Hippocampal formation (tissue), 2 donors: ENCODE data around the gene IRF2.
"Not testable (repeated sequence)": the region's sequence is repeated elsewhere in the genome, so short reads cannot be mapped to it uniquely, and the experiment has no call there.

Source experiments
- DNase-seq, 2 donors: peaks; one replicate each; lab custom pipeline; 2025; lab: John Stamatoyannopoulos, UW

Gene IRF2

DNA sequence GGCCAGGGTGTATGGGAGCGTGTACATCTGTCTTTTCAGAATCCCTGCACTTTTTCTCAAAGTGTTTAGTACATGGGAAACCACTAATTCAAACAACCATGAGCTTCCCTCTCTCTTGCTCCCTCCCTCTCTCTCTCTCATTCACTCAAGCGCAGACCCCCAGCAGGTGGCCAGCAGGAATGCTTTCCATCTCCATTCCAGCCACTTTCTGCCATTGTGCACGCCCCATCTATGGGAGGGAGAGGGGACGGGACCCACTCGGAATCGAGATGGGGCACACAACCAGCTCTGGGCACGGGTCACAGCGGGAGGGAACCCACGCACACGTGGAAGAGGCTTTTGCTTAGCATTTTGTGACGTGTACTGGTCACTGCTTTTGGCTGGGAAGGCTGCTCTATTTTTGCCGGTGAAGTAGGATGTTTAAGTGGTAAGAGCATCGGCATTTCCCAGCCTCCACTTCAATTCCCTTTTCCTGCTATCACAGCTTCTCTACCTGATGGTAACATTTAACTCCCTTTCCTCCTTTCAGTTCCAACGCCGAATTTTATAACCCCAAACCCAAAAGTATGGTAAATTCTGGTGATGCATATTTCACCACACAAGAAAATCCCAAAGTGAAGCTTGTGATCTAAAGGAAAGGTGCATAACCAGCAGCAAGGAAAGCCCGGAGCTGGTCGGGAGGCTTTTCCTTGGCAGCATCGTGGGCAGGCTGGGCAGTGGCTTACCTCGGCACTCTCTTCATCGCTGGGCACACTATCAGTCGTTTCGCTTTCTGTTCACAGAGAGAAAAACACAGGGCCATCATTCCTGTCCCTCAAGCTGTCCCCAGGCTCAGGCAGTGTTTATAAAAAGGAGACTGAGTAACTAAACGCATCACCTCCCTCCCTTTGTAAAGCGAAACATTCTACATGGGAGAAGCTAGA is 84.1 kb downstream of the IRF2 start:
- DNase-seq, result no peak

GRCh38 chr4:184388106-184388505 is 86.2 kb downstream of the IRF2 start:
- DNase-seq, result no peak

DNA sequence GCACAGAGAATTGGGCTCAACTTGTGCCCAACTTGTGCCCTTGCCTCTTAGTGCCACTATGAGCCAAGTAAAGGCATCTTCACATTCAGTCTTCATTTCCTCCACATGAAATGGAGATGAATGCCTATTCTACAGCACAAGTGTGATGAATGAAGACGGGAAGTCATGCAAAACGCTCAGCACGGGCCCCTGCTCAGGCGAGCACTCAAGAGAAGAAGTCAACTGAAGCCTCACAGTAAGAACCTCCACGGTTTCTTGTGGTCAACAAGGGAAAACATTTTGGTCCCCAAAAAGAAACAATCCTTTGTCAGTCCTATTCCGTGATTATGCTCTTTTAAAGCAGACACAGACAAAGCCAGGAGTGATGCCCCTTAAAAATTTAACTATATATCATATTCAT is 87.0 kb downstream of the IRF2 start:
- no peak for DNase-seq

DNA sequence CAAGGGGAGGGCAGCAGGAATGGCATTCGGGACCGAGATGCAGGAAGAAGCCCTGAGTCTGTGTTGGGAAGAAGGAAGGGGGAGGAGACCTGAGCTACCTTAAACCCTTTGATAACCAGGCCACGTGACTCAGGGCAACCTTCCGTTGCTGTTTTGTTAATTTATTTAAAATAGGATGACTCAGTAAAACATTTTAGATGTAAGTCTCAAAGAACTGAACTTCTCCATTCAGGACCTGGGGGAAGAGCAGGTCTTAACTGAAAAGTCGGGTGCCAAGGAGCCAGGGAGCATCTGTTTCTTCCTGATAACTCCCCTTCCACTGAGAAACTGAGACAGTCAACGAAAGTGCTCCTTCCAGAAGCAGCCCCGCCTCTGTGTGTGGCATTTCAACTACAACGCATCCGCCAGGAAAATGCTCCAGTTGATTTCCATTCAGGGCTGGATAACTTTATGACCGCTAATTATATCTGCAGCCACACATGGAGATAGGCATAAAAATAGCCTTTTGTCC is 88.0 kb downstream of the IRF2 start:
- no peak for DNase-seq

GRCh38 chr4:184385705-184386141 is 88.6 kb downstream of the IRF2 start:
- no peak for DNase-seq

GRCh38 chr4:184384810-184385557 is 89.4 kb downstream of the IRF2 start:
- no peak for DNase-seq

- DNase-seq, result peak in 1 of 2 donors; percentile 38
Observed at GRCh38 chr4:184384056-184384809, 90.1 kb downstream of the IRF2 start.

- no peak for DNase-seq
Observed at GRCh38 chr4:184383497-184384055, 90.8 kb downstream of the IRF2 start.

DNA sequence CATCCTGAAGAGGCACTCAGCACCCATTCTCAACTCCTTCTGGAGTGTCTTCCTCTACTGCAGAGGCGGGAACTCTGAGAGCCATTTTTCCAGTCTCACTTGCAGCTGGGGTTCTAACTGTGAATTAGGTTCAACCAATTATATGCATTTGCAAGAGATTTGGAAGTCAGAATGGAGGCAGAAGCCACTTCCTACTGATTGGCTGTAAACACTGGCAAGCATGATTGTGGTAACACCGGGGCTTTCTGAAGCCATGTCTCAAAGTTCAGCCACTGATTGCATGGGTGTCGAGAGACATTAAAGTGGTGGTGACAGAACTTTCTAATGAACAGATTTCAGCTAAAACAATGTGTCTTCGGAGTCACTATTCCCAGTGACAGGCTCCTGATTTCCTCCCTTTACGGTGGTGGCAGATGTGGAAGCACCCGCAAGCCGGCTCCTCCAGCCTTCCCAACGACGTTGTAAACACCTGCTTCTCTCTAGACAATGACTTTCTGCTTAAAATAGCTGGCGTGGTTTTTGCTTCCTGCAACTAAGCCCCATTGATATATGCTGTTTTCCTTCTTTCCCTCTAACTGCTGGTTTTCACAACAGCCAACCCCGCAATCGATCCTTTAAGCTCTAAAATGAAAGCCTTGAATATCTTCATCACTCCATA is 92.0 kb downstream of the IRF2 start:
- DNase-seq, result no peak

GRCh38 chr4:184380707-184381106 is 93.6 kb downstream of the IRF2 start:
- no peak for DNase-seq

- not testable (repeated sequence) for DNase-seq
Observed at GRCh38 chr4:184380214-184380613, 94.1 kb downstream of the IRF2 start.

- no peak for DNase-seq
Observed at GRCh38 chr4:184376923-184377322, 97.4 kb downstream of the IRF2 start.

- DNase-seq, result no peak
Observed at GRCh38 chr4:184376126-184376838, 98.1 kb downstream of the IRF2 start.

DNA sequence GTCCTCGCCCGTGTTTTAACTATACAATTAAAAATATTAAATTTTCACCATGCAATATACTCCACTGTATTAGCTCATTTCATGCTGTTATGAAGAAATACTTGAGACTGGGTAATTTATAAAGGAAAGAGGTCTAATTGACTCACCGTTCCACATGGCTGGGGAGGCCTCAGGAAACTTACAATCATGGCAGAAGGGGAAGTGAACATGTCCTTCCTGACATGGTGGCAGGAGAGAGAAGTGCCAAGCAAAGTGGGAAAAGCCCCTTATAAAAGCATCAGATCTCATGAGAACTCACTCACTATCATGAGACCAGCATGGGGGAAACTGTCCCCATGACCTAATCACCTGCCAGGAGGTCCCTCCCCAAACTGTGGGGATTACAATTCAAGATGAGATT is 98.7 kb downstream of the IRF2 start:
- DNase-seq, result not testable (repeated sequence)

- no peak for DNase-seq
Observed at GRCh38 chr4:184375027-184375426, 99.3 kb downstream of the IRF2 start.

- no peak for DNase-seq
Observed at GRCh38 chr4:184373886-184374405, 100.4 kb downstream of the IRF2 start.

- DNase-seq, result no peak
Observed at GRCh38 chr4:184371390-184371787, 103.0 kb downstream of the IRF2 start.

DNA sequence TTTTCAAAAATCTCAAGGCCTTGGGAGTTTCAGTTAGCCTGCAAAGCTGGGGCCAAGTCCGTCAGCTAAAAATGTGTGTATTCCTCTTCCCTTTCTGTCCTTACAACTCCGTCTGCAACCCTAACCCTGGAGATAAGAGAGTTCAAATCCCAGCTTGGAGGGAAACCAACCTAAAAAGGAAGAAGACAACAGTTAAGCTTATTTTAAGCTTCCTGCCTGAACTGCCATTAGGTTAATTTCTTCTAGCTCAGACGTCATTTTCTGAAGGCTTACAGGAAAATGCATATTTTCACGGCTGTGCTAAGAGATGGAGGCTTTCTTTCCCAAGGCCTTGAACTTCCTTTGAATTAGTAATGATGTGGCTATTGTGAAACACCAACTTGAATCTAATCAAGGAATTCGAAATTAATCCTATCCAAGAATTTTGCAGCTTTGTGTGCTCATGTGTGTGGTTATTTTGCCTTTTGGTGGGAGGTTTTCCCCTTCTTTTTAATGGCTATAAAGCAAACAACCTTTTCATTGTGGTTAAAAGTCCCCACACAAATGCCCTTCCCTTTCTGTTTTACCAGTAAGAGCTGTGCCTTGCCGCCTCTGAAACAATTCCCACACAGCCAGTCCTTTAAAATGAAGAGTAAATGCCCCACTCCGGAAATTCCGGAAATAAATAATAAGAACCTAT is 103.5 kb downstream of the IRF2 start:
- DNase-seq, result no peak

DNA sequence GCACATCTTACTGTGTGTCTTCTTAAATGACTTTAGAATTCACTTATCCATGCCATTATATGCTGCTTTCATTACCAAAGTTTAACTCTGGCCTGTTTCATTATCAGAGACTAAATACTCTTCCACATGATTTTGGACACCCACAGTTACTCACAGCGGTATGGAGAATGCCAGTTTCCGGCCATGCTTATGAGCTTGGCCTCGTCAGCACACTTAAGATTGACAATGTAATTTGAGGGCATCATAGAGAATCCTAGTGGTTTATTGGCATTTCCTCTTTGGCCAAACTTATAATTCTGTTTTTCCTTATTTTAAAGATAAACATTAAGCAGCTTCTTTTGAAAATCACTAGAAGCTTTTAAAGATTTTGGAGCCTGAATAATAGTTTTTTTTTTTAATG is 104.5 kb downstream of the IRF2 start:
- DNase-seq, result no peak

DNA sequence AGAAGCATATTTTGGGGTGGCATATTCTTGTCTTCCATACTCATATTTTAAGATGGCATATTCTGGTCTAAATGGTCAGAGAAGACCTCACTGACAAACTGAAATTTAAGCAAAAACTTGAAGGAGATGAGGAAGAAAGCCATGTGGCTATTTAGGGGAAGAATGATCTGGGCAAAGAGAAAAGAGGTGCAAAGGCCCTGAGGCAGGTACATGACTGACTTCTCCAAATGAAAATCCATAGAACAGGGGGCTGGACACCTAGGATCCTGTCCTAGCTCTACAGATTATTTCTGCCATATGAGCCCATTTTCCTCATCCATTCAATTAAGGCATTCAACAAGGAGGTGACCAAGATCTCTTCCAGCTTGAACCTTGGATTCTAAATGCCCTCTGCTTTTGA is 105.6 kb downstream of the IRF2 start:
- DNase-seq, result no peak
